Inferior parietal cortex (tissue), 1 donor: ENCODE results near the gene SPTBN1.

Source experiments
- DNase-seq: peaks from one replicate; pipeline ENCODE4 v3.0.0-alpha.2; 2016; ENCODE audit errors: extremely low spot score

Gene SPTBN1

DNA sequence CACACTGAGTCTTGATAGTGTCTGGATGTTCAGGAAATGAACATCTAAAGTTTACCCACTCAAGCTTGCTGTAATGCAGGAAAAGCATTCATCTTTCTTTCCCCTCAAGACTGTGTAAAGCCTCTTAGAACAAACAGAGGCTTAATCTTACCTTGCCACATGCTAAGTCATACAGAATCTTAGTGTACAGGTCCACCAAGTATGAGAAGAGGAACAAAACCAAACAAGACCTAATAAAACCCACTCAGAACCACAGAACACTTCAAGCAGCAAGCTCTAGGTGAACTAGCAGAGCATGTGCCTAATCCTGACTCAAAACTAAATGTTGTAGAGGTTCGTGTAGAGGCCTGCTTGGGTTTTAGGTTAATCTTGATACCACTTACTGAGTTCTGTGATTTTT, 97.6 kb downstream of the SPTBN1 start:
- no peak for DNase-seq

- no peak for DNase-seq
These were observed 99.3 kb downstream of the SPTBN1 start for GRCh38 chr2:54555318-54555837.

DNA sequence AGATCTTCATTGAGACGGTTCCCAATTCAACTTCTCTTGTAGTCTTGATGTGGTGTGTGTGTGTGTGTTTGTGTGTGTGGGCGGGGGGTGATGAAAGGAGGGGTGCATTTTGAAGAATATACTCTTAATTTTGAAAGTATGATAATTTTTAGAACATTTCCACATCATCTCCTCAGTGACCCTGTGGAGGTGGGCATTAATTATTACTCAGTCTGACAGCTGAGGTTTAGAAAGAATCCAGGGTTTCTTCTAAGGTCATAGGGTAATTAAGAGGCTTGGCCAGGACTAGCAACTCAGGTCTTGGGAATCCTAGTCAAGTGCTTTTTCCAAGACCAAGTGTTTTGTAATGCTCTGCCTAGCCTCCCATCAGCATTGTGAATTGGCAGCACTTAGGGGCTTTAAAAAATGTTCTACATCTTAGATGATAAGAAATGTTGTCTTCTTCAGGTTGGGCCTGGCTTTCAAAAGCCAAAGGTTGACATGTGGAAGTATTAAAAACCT, 100.5 kb downstream of the SPTBN1 start:
- DNase-seq = no peak

- no peak for DNase-seq
These were observed 101.1 kb downstream of the SPTBN1 start for GRCh38 chr2:54557211-54557600.

DNA sequence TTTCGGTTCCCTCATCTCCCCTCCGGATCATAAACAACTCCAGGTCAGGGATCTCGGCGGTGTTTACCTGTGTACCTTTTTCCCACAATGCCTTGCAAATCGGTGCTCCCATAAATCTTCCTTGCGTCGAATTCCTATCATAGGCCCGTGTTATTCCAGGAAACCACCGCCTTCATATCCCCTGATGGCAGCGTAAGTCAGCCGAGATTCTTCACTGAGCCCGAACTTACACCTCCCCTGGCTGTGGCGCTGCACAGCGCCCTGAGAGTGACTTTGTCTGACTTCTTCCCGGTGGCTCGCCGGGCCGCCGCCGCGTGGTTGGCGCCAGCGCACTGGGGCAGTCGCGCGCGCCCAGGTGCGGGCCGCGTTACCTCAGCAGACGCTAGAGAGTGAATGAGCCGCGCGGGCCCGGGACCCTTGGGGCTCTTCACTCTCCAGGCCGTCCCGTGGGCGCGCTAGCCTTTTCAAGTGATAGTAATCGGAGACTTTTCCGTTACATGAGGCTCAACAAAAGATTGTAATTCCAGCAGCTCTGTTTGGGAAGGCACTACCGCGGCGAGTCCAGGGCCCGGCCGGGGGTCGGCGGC, 101.6 kb downstream of the SPTBN1 start:
- no peak for DNase-seq

DNA sequence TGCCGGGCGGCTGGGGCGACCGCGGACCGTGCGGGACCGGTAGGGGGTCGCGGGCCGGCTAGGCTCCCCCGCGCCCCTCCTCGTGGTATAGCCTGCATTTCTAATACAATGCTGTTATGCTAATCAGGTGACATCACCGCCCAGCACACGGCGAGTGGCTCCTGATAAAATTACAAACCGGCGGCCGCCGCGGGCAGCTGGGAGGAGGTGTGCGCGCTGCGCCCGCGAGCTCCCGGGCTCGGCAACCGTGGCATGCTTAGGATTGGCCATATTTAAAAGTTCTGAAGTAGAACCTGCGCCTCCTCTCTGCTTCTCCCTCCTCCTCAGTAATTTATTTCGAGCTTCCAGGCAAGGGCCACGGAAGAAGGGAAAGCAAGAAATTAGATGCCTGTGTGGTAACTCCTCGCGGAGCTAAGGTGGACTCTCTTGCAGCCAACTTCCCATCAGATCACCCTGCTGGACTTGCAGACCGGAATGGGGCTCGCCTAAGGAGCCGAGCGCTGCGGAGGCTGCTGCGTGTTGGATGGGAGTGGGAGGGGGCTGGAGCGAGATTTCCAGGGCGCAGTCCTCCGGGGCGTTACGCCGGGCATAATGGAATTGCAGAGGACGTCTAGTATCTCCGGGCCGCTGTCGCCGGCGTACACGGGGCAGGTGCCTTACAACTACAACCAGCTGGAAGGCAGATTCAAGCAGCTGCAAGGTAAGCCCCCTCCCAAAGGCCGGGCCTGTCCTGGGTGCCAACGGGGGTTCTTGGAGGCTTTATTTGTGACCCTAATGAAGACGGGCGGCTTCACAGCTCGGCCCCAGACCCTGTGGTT, 102.3 kb downstream of the SPTBN1 start:
- DNase-seq = no peak

- no peak for DNase-seq
These were observed 102.9 kb downstream of the SPTBN1 start for GRCh38 chr2:54559006-54559445.

DNA sequence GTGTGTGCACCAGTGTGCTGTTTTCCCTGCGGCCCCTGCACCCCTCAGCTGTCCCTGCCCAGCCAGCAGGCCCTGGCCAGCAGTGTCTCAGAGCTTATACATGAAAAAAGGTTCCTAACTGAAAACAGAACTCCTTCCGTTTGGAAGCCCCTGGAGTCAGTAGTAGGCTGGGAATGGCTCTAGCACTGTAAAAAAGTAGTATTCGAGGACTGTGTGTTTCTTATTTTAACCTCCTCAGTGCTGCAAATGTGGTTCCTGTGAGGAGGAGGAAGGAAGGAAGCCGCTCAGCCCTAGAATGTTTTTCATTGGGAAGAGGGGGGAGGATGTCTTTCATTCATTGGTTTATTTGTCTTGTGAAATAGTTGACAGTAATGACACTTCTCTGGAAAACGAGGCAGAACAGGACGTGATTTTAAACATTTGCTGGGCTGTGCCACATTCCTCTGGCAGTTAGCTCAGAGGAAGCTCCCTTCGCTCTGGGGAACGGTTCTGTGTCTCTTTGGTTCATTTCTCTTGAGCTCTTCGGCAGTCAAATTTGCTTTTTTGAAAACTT, 103.5 kb downstream of the SPTBN1 start:
- DNase-seq = peak; percentile 42

- DNase-seq = no peak
These were observed 104.2 kb downstream of the SPTBN1 start for GRCh38 chr2:54560146-54560881.

- no peak for DNase-seq
These were observed 104.9 kb downstream of the SPTBN1 start for GRCh38 chr2:54561010-54561409.

GRCh38 chr2:54564439-54564838, 108.3 kb downstream of the SPTBN1 start:
- DNase-seq = no peak

- no peak for DNase-seq
These were observed 109.4 kb downstream of the SPTBN1 start for GRCh38 chr2:54565551-54565950.

- no peak for DNase-seq
These were observed 110.8 kb downstream of the SPTBN1 start for GRCh38 chr2:54566896-54567295.

GRCh38 chr2:54568876-54569321, 112.8 kb downstream of the SPTBN1 start:
- DNase-seq = no peak

DNA sequence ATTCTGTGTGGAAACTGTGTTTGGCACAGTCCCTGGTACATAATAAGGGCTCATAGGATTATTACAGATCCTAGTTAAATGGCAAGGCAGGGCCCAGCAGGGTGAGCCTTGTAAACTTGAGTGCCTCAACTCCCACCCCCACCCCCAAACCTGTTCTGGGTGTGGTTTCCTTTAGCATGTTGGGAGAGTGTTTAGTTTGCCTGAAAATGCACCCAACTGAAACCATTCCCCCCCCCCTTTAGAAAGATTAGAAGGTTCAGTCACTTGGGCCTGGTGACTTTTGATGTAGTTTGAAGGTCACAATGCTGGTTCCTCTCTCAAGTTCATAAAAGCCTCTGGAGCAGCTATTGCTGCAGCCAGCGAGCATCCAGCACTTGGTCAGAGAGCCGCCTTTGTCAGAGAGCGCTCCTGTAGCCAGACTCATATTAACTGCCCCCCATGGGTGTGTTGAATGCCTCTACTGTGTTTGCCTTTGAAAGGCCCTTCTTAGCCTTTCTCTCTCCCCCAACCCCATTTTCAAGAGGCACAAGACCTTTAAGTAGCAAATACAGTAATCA, 113.7 kb downstream of the SPTBN1 start:
- DNase-seq = no peak

DNA sequence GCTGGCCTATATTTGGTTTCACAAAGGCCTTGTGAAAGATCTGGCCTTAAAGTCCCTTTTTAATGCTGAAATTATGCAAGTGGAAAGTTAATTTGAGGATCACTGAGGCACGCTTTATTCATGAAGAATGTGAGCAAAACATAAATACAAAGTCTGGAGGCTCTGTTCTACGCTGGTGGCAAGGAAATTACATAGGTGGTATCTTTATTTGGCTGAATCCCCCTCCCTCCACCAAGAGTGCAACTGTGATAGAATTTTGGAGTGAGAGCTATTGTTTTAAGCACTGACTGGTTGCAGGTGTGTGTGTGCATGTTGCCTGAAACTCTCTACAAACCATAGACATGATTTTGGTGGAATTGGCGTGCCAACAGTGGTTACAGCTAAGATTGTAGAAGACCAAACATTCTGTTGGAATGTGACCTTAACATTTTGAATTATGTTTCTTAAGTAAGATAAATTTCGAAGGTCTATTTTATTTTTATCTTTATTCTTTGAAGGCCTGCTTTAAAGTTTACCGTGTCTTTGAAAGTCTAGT, 114.3 kb downstream of the SPTBN1 start:
- DNase-seq = no peak

- DNase-seq = no peak
These were observed 115.0 kb downstream of the SPTBN1 start for GRCh38 chr2:54570925-54571694.

DNA sequence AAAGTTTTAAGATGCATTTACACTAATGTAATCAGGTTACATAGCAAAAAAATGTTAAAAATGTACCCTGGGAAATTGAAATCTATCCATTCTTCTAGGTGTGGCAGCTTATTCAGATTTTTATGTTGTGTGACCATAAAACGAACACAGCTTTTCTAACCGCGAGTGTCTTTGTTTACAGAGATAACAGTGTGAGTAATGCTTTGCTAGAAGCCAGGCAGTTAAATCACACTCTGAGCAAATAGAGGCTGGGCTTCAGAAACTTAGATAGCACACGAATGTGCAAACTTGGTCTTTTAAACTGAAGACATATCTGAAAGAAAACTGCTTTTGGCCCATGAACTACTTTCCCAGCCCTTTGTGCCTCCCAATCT, 116.1 kb downstream of the SPTBN1 start:
- DNase-seq = no peak

- no peak for DNase-seq
These were observed 116.8 kb downstream of the SPTBN1 start for GRCh38 chr2:54572636-54573536.

- DNase-seq = no peak
These were observed 117.4 kb downstream of the SPTBN1 start for GRCh38 chr2:54573537-54573919.
